ENCODE results near the gene KCNG4.

The KCNG4 gene

GRCh38 chr16:84262031-84262430 is 22.2 kb upstream of the KCNG4 start:
- DNase-seq: no peak

- no peak for DNase-seq
These were observed 21.1 kb upstream of the KCNG4 start for GRCh38 chr16:84260766-84261554.

GRCh38 chr16:84259691-84260090 is 19.9 kb upstream of the KCNG4 start:
- no peak for DNase-seq

GRCh38 chr16:84258266-84258665 is 18.5 kb upstream of the KCNG4 start:
- no peak for DNase-seq

- no peak for DNase-seq
These were observed 15.4 kb upstream of the KCNG4 start for GRCh38 chr16:84255050-84255810.

- no peak for DNase-seq
These were observed 14.2 kb upstream of the KCNG4 start for GRCh38 chr16:84254062-84254461.

GRCh38 chr16:84253173-84253572 is 13.4 kb upstream of the KCNG4 start:
- no peak for DNase-seq

- no peak for DNase-seq
These were observed 12.4 kb upstream of the KCNG4 start for GRCh38 chr16:84252184-84252583.

- no peak for DNase-seq
These were observed 8.0 kb upstream of the KCNG4 start for GRCh38 chr16:84247844-84248243.

GRCh38 chr16:84247331-84247730 is 7.5 kb upstream of the KCNG4 start:
- no peak for DNase-seq

GRCh38 chr16:84246679-84247077 is 6.9 kb upstream of the KCNG4 start:
- DNase-seq: peak; percentile 58

- DNase-seq: no peak
These were observed 6.3 kb upstream of the KCNG4 start for GRCh38 chr16:84245956-84246678.

GRCh38 chr16:84244728-84245127 is 4.9 kb upstream of the KCNG4 start:
- DNase-seq: no peak

- DNase-seq: no peak
These were observed 3.9 kb upstream of the KCNG4 start for GRCh38 chr16:84243732-84244131.

GRCh38 chr16:84242839-84243238 is 3.0 kb upstream of the KCNG4 start:
- no peak for DNase-seq

GRCh38 chr16:84241778-84242177 is 2.0 kb upstream of the KCNG4 start:
- DNase-seq: no peak

- DNase-seq: no peak
These were observed 643 bp upstream of the KCNG4 start for GRCh38 chr16:84240455-84240854.

GRCh38 chr16:84239141-84239769 is 557 bp downstream of the KCNG4 start:
- DNase-seq: no peak

- DNase-seq: no peak
These were observed 1.6 kb downstream of the KCNG4 start for GRCh38 chr16:84237994-84238750.

GRCh38 chr16:84236671-84237070 is 3.1 kb downstream of the KCNG4 start:
- no peak for DNase-seq

- DNase-seq: no peak
These were observed 5.2 kb downstream of the KCNG4 start for GRCh38 chr16:84234321-84235241.

Data from NCI-H1694 treated with DMSO at 0.1 percent for 48 hours (cell line).